GM04503 (cell line): ENCODE results near the gene FAM236D.
"Not testable (repeated sequence)": the region's sequence is repeated elsewhere in the genome, so short reads cannot be mapped to it uniquely, and the experiment has no call there.

Experiments used
- DNase-seq: peaks from one replicate; pipeline ENCODE4 v3.0.0-alpha.2; 2012; ENCODE audit warnings: low read depth

The FAM236D gene

DNA sequence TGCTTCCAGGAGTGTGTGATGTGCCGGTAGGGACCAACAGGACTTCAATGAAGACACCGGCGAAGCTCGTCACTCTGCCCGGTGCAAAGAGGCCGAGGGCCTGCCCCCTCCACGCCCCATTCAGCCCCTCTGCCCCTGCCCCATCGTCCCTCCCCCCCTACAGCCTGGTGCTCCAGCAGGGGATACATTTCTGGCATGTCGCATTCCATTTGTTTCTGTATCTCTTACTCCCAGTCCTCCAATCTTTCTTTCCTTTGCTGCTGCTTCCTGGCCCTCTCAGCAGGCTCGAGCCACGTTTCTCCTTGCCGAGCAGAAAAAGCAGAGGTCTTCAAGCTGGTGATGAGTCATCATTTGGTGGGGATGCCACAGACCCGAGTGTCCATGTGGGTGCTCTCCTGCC, at the start of gene FAM236D:
Gene FAM236D, minus strand, starts transcription at position 101 of the 400 bp plus-strand sequence. Its CDS starts 100 bp downstream, at position 1.
- DNase-seq = not testable (repeated sequence)

DNA sequence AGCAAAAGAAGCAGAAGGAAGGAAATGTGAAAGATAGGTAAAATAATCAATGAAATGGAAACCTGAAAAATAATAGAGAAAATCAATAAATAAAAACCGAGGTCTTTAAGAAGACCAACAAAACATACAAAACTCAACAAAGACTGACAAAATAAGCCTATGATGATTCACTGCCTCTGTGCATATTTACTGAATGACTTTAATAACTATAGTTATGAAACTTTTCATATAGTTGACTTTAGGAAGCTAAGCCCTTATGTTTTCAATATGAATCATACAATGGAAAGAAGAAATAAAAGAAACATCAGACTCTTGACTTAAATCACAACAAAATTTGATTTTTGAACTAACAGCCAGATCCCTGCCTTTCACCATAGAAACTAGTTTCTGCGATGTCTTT, 29.5 kb upstream of the FAM236D start:
- DNase-seq = not testable (repeated sequence)

DNA sequence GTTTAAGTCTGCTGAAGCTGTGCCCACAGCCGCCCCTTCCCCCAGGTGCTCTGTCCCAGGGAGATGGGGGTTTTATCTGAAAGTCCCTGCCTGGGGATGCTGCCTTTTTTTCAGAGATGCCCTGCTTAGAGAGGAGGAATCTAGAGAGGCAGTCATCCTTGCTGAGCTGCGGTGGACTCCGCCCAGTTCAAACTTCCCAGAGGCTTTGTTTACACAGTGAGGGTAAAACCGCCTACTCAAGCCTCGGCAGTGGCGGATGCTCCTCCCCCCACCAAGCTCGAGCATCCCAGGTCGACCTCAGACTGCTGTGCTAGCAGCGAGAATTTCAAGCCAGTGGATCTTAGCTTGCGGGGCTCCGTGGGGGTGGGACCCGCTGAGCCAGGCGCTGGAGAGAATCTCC, 22.7 kb upstream of the FAM236D start:
- DNase-seq = not testable (repeated sequence)

GRCh38 chrX:72790390-72790789, 17.6 kb downstream of the FAM236D start:
- not testable (repeated sequence) for DNase-seq

- DNase-seq = not testable (repeated sequence)
Observed at GRCh38 chrX:72788142-72788541, 19.9 kb downstream of the FAM236D start.

GRCh38 chrX:72783964-72784363, 24.0 kb downstream of the FAM236D start:
- not testable (repeated sequence) for DNase-seq

DNA sequence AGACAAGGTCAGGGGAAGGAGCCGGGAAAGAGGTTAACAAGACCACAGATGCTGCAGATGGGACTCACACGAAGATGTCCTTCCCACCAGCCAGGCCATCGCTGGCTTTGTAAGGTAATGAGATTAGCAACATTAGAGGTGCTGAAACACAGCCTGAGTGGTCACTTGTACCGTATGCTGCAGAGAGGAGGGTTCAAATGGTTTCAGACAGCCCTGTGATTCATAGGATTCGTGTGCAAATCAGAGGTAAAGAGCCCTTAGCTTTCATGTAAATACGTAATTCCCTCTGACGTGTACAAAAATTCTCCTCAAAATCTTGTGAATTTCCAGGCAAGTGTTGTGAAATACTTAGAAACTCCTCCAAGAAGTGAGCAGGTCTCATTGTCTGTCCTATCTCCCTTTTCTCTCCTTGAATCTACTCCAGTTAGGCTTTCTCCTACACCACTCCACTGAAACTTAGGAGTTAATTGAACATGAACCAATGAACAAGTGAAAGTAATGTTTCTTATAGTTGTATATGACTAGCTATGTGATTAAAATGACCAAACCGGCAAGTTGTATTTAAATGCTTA, 24.6 kb downstream of the FAM236D start:
- DNase-seq = not testable (repeated sequence)

- DNase-seq = not testable (repeated sequence)
Observed at GRCh38 chrX:72782560-72782959, 25.4 kb downstream of the FAM236D start, which contains the start of gene FAM236B. TSS of gene FAM236B (minus strand) at chrX:72782660. CDS start at chrX:72782560, 100 bp downstream.

GRCh38 chrX:72778146-72778545, 29.9 kb downstream of the FAM236D start:
- not testable (repeated sequence) for DNase-seq

DNA sequence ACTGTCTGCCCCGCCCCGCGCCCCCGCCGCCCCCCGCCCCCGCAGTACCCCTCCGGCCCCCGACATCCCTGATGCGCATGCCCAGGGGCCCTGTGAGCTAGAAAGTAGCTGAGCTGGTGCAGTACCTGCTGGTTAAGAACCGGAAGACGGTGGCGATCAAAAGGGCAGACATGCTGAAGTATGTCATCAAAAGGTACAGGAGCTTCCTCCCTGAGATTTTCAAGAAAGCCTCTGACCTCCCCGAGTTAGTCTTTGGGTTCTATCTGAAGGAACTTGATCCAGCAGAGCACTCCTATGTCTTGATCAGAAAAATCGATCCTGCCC, 30.6 kb downstream of the FAM236D start:
- DNase-seq = not testable (repeated sequence)

- not testable (repeated sequence) for DNase-seq
Observed at GRCh38 chrX:72776653-72777466, 31.1 kb downstream of the FAM236D start, which contains the start of gene DMRTC1B. TSS of gene DMRTC1B (plus strand) at chrX:72776890. CDS start at chrX:72845136, 68,246 bp downstream.

- not testable (repeated sequence) for DNase-seq
Observed at GRCh38 chrX:72760454-72760853, 47.6 kb downstream of the FAM236D start.
